Endothelial cell of umbilical vein (primary cell): ENCODE results near the gene CCDC171. TPM values are rescaled to one million over a fixed set of nuclear protein-coding genes. Genes with fewer than 3 reads are reported as not detected.

Source experiments
- BruUV-seq: library from RNA; stranded (reverse); fragments of 400-500 nt; replicated peaks from 2 replicates; lab custom pipeline; 2021; lab: Mats Ljungman, UMichigan
- CTCF ChIA-PET: fragments of 300-600, 350-600 bp; sonication (Branson Sonifier 250); formaldehyde crosslinking; loops from one replicate; lab custom pipeline; 2021; ENCODE audit warnings: antibody characterized with exemption, inconsistent platforms; lab: Charles Lee
- POLR2A ChIA-PET: fragments of 300-600, 350-600 bp; sonication (Branson Sonifier 250); formaldehyde crosslinking; loops from one replicate; lab custom pipeline; 2021; ENCODE audit warnings: antibody characterized with exemption, inconsistent platforms; lab: Charles Lee
- DNase-seq: peaks from one replicate; pipeline ENCODE4 v3.0.0-alpha.2; 2011; ENCODE audit warnings: low read depth, low spot score
- FAIRE-seq: peaks from 2 replicates; lab custom pipeline; 2011; peaks lifted over from hg19 to GRCh38; lab: Jason Lieb, UNC
- H2AFZ ChIP-seq: 2 replicates; pipeline ENCODE4 v1.6.0; 2012; ENCODE audit warnings: low read depth, low read length, control low read depth, inconsistent platforms
- H3K27ac ChIP-seq: 2 replicates; pipeline ENCODE4 v1.5.1; 2011; ENCODE audit warnings: low read depth, mild to moderate bottlenecking, control low read depth, low read length, moderate library complexity; ENCODE audit not compliant: insufficient read depth
- H3K27me3 ChIP-seq, 2 experiments: 2 replicates each; pipeline versions ENCODE4 v1.6.0 to v1.6.1; 2011; ENCODE audit warnings: low read length in 2 of 2, mixed read lengths in 1 of 2; ENCODE audit not compliant: control insufficient read depth in 2 of 2, insufficient read depth in 2 of 2
- H3K36me3 ChIP-seq, 2 experiments: 2 replicates in 1 of 2; 3 replicates in 1 of 2; pipeline ENCODE4 v1.5.1; 2011; ENCODE audit warnings: low read length in 2 of 2, mild to moderate bottlenecking in 1 of 2, moderate library complexity in 1 of 2; ENCODE audit not compliant: control insufficient read depth in 2 of 2, insufficient read depth in 2 of 2; ENCODE audit errors: extremely low read depth in 1 of 2
- H3K4me1 ChIP-seq: 3 replicates; pipeline ENCODE4 v1.5.1; 2011; ENCODE audit warnings: mild to moderate bottlenecking, low read length; ENCODE audit not compliant: control insufficient read depth, insufficient read depth; ENCODE audit errors: extremely low read depth
- H3K4me2 ChIP-seq: 2 replicates; pipeline ENCODE4 v1.6.1; 2011; ENCODE audit warnings: low read length, control low read depth, mixed read lengths; ENCODE audit not compliant: insufficient read depth
- H3K4me3 ChIP-seq, 3 experiments: fragments of 200-600 bp in 1 of 3; sonication (generic), shearing (Covaris generic) in 1 of 3; replicated peaks in 1 of 3; 2 replicates each; pipeline ENCODE4 v1.5.1; 2011 to 2016; ENCODE audit warnings: control low read depth in 3 of 3, low read length in 3 of 3, mild to moderate bottlenecking in 2 of 3, inconsistent platforms in 1 of 3, low read depth in 1 of 3, moderate library complexity in 1 of 3; ENCODE audit not compliant: insufficient read depth in 1 of 3
- H3K79me2 ChIP-seq: 2 replicates; pipeline ENCODE4 v1.6.0; 2012; ENCODE audit warnings: low read length, inconsistent platforms; ENCODE audit not compliant: control insufficient read depth, insufficient read depth
- H3K9ac ChIP-seq: replicated peaks from 2 replicates; pipeline ENCODE3; 2011; ENCODE audit warnings: low read length, control low read depth; ENCODE audit not compliant: insufficient read depth; ENCODE audit errors: extremely low read depth
- H3K9me1 ChIP-seq: replicated peaks from 3 replicates; pipeline ENCODE4 v1.6.0; 2011; ENCODE audit warnings: mild to moderate bottlenecking, low read length; ENCODE audit not compliant: control insufficient read depth, insufficient read depth; ENCODE audit errors: extremely low read depth
- H3K9me3 ChIP-seq: replicated peaks from 2 replicates; pipeline ENCODE4 v1.5.1; 2012; ENCODE audit warnings: low read length, inconsistent platforms; ENCODE audit not compliant: control insufficient read depth, insufficient read depth
- H4K20me1 ChIP-seq: replicated peaks from 2 replicates; pipeline ENCODE3; 2011; ENCODE audit warnings: mild to moderate bottlenecking, low read length; ENCODE audit not compliant: control insufficient read depth, insufficient read depth; ENCODE audit errors: extremely low read depth
- CTCF ChIP-seq, 2 donors: IDR thresholded peaks; 1 replicate in 1 of 2; 2 replicates in 1 of 2; pipeline ENCODE4 v1.5.1; 2011; ENCODE audit warnings: low read length in 2 of 2, mild to moderate bottlenecking in 2 of 2, moderate library complexity in 2 of 2, control low read depth in 1 of 2, inconsistent platforms in 1 of 2, low read depth in 1 of 2; ENCODE audit not compliant: insufficient read depth in 1 of 2; ENCODE audit errors: extremely low read depth in 1 of 2
- EZH2 ChIP-seq: IDR thresholded peaks from 2 replicates; pipeline ENCODE4 v1.6.1; 2012; ENCODE audit warnings: borderline replicate concordance, low read depth, mild to moderate bottlenecking, moderate library complexity, low read length, inconsistent platforms; ENCODE audit not compliant: severe bottlenecking
- GATA2 ChIP-seq: IDR thresholded peaks from 2 replicates; pipeline ENCODE4 v1.7.0; 2011; ENCODE audit warnings: low read depth, mild to moderate bottlenecking, moderate library complexity, mixed read lengths, low read length; ENCODE audit not compliant: insufficient read length, insufficient read depth
- JUN ChIP-seq: IDR thresholded peaks from 2 replicates; pipeline ENCODE4 v1.6.1; 2011; ENCODE audit warnings: borderline replicate concordance, low read depth; ENCODE audit not compliant: insufficient read length, insufficient read depth
- MAX ChIP-seq: IDR thresholded peaks from 2 replicates; pipeline ENCODE4 v1.6.1; 2011; ENCODE audit not compliant: insufficient read depth, insufficient read length
- MYC ChIP-seq: IDR thresholded peaks from one replicate; pipeline ENCODE4 v1.6.1; 2011; ENCODE audit warnings: mild to moderate bottlenecking, low read depth, low read length
- dilution Hi-C: fragments of 300-500 bp; cut with MboI; formaldehyde crosslinking; loops from one replicate; pipeline ENCODE4 v1.15.0; 2019; ENCODE audit warnings: low sequenced_read_pairs; ENCODE audit not compliant: extremely low pct_ligation_motif_present
- intact Hi-C: fragments of 100-400 bp; cut with micrococcal nuclease; formaldehyde crosslinking; loops from one replicate; pipeline ENCODE4 v1.10.0; 2022
- polyA plus RNA-seq, 4 experiments: library from polyadenylated mRNA; depleted of rRNA in 3 of 4; stranded (reverse) in 3 of 4; unstranded in 1 of 4; fragments of >200 nt; gene quantifications; 2 replicates each; pipeline versions ENCODE4 v1.2.1 to v1.2.3, GENCODE V29; 2011 to 2012; ENCODE audit warnings: missing spikeins in 1 of 4
- total RNA-seq: library from RNA; stranded (reverse); gene quantifications from 2 replicates; pipeline ENCODE4 v1.2.3, GENCODE V29; 2021

The CCDC171 gene
- total and polyA plus RNA-seq, 2 donors (not counting 3 experiments of a cell fraction or from before 2014, with no cell fraction given) = 0.58 to 1.4 TPM

GRCh38 chr9:15785584-15785983, 232.7 kb downstream of the CCDC171 start:
- dilution Hi-C loops (no loop called here), intact Hi-C loops (no loop called here)
- Histone ChIP-seq H2AFZ (no peak overlapping the region), H3K27ac (no peak overlapping the region), H3K9ac (no peak overlapping the region), H3K4me1 (no peaks in the 10 kb centered on the region), H3K36me3 (no peaks in the 10 kb centered on the region), H4K20me1 (no peaks in the 10 kb centered on the region), H3K9me3 (no peaks in the 10 kb centered on the region), H3K9me1 (no peaks in the 10 kb centered on the region), H3K4me3 (no peak overlapping the region), H3K27me3 (no peaks in the 10 kb centered on the region), H3K79me2 (no peaks in the 10 kb centered on the region), H3K4me2 (no peak overlapping the region)
- POLR2A ChIA-PET = no interaction called here
- CTCF ChIA-PET = interaction anchor here (1.2 kb wide), 1 partner anchor 10 kb away, joined by 3 read pairs; no protein-coding TSS in a partner anchor
- no peak for DNase-seq
- no peak for FAIRE-seq
- BruUV-seq = no TSS peak
- TF ChIP-seq MYC = no peak
- no peak for TF ChIP-seq JUN
- TF ChIP-seq CTCF (IDR thresholded peaks at IDR 0.05; ENCODE audit: extremely low read depth in 1 of 2, insufficient read depth in 1 of 2, low read depth in 1 of 2, low read length in 2 of 2) = no peak
- no peak for TF ChIP-seq EZH2
- TF ChIP-seq GATA2 = no peak
- no peak for TF ChIP-seq MAX
